ENCODE measurements around the gene RAB3A. TPM values are rescaled to one million over a fixed set of nuclear protein-coding genes. Genes with fewer than 3 reads are reported as not detected.

The RAB3A gene
- total and polyA plus RNA-seq, 9 of the 15 experiments (the other 6 are each of a cell fraction or from before 2014, with no cell fraction given), result 0.17 to 5.1 (median 0.90) TPM; not detected in 1

DNA sequence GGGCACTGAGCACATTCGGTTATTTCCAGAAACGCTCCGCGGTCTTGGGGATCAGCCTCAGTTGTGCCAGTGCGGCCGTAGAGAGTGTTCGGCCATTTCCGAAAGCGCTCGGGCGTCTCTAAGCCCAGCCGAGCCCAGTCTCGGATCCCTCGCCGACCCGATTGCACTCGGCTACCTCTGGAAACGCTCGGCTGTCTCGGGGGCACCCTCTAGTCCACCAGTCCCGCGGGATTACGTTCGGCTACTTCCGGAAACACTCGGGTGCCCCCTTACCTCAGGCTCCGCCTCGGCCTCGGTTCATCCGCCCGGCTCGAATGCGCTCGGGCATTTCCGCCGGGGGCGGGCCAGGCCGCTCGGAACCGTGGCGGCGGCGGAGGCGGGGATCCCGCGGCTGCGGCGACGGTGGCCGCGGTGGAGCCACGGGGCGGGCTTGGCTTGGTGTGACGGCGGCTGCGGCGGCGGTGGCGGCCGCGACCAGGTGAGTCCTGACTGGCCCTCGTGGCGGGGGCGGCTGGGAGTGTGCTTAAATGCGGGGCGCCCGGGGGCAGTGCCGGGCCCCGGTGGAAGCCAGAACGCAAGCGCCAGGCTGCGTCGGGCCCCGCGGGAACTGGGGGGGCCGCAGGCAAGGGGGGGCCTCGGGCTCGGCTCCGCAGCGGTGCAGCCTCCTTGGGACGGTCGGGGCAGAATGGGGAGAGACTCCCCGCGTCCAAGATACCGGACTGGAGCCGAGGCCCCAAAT, 50.9 kb downstream of the RAB3A start, which contains the start of gene PIK3R2 (continued):
- TF ChIP-seq ZNF449 (CRISPR knock-in tag; IDR thresholded peaks at IDR 0.05) (no peak), KLF1 (tag; IDR thresholded peaks at IDR 0.05) (0 out of 2 replicates have a peak, but pooled peaks have one; percentile 40), TCF3 (CRISPR knock-in tag; IDR thresholded peaks at IDR 0.05) (peak; percentile 0; the same call in 1 of the 2 replicates), ZKSCAN1 (IDR thresholded peaks at IDR 0.05; ENCODE audit: low read depth, low read length) (no peak), NONO (IDR thresholded peaks at IDR 0.05; ENCODE audit: low read depth in 2 of 2, low read length in 1 of 2) (peak; percentile 66 to 84; a peak in 3 of 4 replicates), YY1 (IDR thresholded peaks at IDR 0.05; ENCODE audit: borderline replicate concordance in 1 of 3, control insufficient read depth in 1 of 3, extremely low read depth in 1 of 3, insufficient read depth in 3 of 3, insufficient read length in 1 of 3, insufficient replicate concordance in 2 of 3, low read depth in 1 of 3, low read length in 2 of 3) (peak in 2 of 3 experiments; percentile 63 to 68), PATZ1 (CRISPR knock-in tag; IDR thresholded peaks at IDR 0.05; ENCODE audit: borderline replicate concordance) (no peak), NUFIP1 (IDR thresholded peaks at IDR 0.05; ENCODE audit: partially characterized antibody) (no peak), ZBTB9 (CRISPR knock-in tag; IDR thresholded peaks at IDR 0.05) (no peak), ERF (CRISPR knock-in tag; IDR thresholded peaks at IDR 0.05) (peak; percentile 90; the same call in 1 of the 2 replicates), HDAC1 (IDR thresholded peaks at IDR 0.05) (peak in 1 of 2 experiments; percentile 38; a peak in 1 of 4 replicates), PHF8 (IDR thresholded peaks at IDR 0.05; ENCODE audit: borderline replicate concordance, low read length) (peak; percentile 80; the same call in 1 of the 2 replicates)
- TF ChIP-seq, protein P1, sequence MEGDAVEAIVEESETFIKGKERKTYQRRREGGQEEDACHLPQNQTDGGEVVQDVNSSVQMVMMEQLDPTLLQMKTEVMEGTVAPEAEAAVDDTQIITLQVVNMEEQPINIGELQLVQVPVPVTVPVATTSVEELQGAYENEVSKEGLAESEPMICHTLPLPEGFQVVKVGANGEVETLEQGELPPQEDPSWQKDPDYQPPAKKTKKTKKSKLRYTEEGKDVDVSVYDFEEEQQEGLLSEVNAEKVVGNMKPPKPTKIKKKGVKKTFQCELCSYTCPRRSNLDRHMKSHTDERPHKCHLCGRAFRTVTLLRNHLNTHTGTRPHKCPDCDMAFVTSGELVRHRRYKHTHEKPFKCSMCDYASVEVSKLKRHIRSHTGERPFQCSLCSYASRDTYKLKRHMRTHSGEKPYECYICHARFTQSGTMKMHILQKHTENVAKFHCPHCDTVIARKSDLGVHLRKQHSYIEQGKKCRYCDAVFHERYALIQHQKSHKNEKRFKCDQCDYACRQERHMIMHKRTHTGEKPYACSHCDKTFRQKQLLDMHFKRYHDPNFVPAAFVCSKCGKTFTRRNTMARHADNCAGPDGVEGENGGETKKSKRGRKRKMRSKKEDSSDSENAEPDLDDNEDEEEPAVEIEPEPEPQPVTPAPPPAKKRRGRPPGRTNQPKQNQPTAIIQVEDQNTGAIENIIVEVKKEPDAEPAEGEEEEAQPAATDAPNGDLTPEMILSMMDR (IDR thresholded peaks at IDR 0.05 in 2 of 3, conservative IDR thresholded peaks at IDR 0.05 in 1 of 3; ENCODE audit: insufficient read depth in 2 of 3, low read depth in 1 of 3, low read length in 3 of 3), result 0 out of 6 replicates have a peak, but pooled peaks of 1 of the 3 experiments have one; percentile 36
- TF ChIP-seq, protein P2, sequence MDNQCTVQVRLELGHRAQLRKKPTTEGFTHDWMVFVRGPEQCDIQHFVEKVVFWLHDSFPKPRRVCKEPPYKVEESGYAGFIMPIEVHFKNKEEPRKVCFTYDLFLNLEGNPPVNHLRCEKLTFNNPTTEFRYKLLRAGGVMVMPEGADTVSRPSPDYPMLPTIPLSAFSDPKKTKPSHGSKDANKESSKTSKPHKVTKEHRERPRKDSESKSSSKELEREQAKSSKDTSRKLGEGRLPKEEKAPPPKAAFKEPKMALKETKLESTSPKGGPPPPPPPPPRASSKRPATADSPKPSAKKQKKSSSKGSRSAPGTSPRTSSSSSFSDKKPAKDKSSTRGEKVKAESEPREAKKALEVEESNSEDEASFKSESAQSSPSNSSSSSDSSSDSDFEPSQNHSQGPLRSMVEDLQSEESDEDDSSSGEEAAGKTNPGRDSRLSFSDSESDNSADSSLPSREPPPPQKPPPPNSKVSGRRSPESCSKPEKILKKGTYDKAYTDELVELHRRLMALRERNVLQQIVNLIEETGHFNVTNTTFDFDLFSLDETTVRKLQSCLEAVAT (IDR thresholded peaks at IDR 0.05), result no peak
- TF ChIP-seq, protein P3, sequence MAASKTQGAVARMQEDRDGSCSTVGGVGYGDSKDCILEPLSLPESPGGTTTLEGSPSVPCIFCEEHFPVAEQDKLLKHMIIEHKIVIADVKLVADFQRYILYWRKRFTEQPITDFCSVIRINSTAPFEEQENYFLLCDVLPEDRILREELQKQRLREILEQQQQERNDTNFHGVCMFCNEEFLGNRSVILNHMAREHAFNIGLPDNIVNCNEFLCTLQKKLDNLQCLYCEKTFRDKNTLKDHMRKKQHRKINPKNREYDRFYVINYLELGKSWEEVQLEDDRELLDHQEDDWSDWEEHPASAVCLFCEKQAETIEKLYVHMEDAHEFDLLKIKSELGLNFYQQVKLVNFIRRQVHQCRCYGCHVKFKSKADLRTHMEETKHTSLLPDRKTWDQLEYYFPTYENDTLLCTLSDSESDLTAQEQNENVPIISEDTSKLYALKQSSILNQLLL (CRISPR knock-in tag; IDR thresholded peaks at IDR 0.05; ENCODE audit: borderline replicate concordance), result no peak
